ENCODE results near the gene RASL10A.
"Not testable (repeated sequence)": the region's sequence is repeated elsewhere in the genome, so short reads cannot be mapped to it uniquely, and the experiment has no call there.

RASL10A gene

DNA sequence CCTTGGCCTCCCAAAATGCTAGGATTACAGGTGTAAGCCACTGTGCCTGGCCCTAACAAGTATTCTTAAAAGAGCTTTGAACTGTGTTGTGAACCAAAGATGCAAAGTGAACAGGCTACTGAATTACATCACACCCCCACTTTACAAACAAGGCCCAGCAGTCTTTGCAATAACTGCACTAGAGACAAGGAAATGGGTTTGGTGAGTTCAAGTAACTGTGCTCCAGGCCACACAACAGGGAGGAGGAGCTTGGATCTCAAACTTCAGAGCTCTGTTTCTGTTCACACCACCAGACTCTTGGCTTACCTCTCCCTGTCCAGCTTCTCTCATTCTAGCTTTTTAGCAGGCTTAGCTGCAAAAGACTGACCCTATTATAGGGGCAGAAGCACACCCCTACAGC lies 30.4 kb upstream of the RASL10A start:
- peak; percentile 15 for DNase-seq (ENCODE audit: low read depth)
- Histone ChIP-seq H3K4me3 (ENCODE audit: low read length) (no peak overlapping the region), H3K4me1 (ENCODE audit: control insufficient read depth, insufficient read depth, low read length) (peaks cover 23% of the 10 kb centered on the region), H3K27me3 (replicated peaks; ENCODE audit: control insufficient read depth, insufficient read depth, low read length) (no peaks in the 10 kb centered on the region), H3K9ac (ENCODE audit: low read length) (peak overlapping the region; percentile 37), H3K36me3 (ENCODE audit: control insufficient read depth, insufficient read depth, low read length, severe bottlenecking) (peaks cover 57% of the 10 kb centered on the region), H3K9me3 (ENCODE audit: control insufficient read depth, low read length) (no peaks in the 10 kb centered on the region)

DNA sequence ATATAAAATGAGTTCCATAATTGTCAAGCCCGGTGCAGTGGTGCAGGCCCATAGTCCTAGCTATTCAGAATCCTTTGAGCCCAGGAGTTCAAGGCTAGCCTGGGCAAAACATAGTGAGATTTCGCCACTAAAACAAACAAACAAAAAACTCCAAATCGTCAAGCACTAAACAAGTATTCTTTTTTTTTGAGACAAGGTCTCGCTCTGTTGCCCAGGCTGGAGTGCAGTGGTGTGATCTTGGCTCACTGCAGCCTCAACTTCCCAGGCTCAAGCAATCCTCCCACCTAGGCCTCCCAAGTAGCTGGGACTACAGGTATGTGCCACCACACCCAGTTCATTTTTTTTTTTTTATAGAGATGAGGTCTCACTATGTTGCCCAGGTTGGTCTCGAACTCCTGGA lies 29.4 kb upstream of the RASL10A start:
- not testable (repeated sequence) for H3K4me3 ChIP-seq (ENCODE audit: low read length); H3K27me3 ChIP-seq (replicated peaks; ENCODE audit: control insufficient read depth, insufficient read depth, low read length); H3K9ac ChIP-seq (ENCODE audit: low read length); DNase-seq (ENCODE audit: low read depth); H3K9me3 ChIP-seq (ENCODE audit: control insufficient read depth, low read length)
- Histone ChIP-seq H3K4me1 (ENCODE audit: control insufficient read depth, insufficient read depth, low read length) (peaks cover 23% of the 10 kb centered on the region), H3K36me3 (ENCODE audit: control insufficient read depth, insufficient read depth, low read length, severe bottlenecking) (peaks cover 57% of the 10 kb centered on the region)

DNA sequence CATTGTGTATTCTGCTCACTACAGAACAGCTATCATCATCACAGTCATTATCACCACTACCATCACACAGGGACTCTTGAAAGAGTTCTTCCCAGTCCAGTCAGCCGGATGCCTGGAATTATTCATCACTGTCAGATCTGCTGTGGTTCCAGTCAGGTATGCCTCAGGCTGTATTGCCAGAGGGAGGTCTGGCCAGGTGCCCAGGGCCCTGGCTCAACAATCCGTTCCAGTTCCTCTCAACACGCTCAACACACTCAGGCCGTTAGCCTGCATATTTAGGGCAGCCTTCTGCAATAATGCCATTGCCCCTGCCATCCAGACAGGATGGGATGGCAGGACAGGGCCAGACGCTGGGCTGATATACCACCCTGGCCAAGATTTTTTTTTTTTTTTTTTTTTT lies 28.6 kb upstream of the RASL10A start:
- Histone ChIP-seq H3K9me3 (ENCODE audit: control insufficient read depth, low read length) (no peaks in the 10 kb centered on the region), H3K4me3 (ENCODE audit: low read length) (no peak overlapping the region), H3K36me3 (ENCODE audit: control insufficient read depth, insufficient read depth, low read length, severe bottlenecking) (peaks cover 55% of the 10 kb centered on the region), H3K4me1 (ENCODE audit: control insufficient read depth, insufficient read depth, low read length) (peaks cover 23% of the 10 kb centered on the region), H3K27me3 (replicated peaks; ENCODE audit: control insufficient read depth, insufficient read depth, low read length) (no peaks in the 10 kb centered on the region), H3K9ac (ENCODE audit: low read length) (no peak overlapping the region)
- peak; percentile 77 for DNase-seq (ENCODE audit: low read depth)

DNA sequence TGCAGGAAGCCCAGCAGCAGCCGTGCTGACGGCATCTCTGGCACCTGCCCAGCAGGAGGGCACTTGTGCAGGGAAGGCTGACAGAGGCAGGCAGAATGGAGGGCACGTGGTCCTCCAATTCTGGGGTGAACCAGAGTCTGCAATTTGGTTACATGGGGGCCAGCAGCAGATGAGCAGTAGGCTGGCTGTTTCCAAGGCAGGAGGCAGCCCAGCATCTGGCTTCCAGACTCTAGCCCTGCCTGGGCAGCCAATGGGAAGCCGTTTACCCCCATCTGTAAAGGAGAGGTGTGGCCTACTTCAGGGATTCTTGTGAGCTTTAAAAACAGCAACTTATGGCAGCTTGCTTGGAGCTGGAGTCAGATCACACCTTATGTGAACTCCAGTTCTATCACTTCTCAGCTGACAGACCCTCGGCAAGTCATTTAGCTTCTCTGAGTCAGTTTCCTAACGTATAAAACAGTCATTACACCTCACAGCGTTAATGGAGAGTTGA lies 27.9 kb upstream of the RASL10A start:
- Histone ChIP-seq H3K4me1 (ENCODE audit: control insufficient read depth, insufficient read depth, low read length) (peaks cover 23% of the 10 kb centered on the region), H3K36me3 (ENCODE audit: control insufficient read depth, insufficient read depth, low read length, severe bottlenecking) (peaks cover 55% of the 10 kb centered on the region), H3K27me3 (replicated peaks; ENCODE audit: control insufficient read depth, insufficient read depth, low read length) (no peaks in the 10 kb centered on the region)

GRCh38 chr22:29342577-29343312 lies 27.2 kb upstream of the RASL10A start:
- no peaks in the 10 kb centered on the region for H3K27me3 ChIP-seq (replicated peaks; ENCODE audit: control insufficient read depth, insufficient read depth, low read length)
- no peaks in the 10 kb centered on the region for H3K9me3 ChIP-seq (ENCODE audit: control insufficient read depth, low read length)
- peaks cover 21% of the 10 kb centered on the region for H3K4me1 ChIP-seq (ENCODE audit: control insufficient read depth, insufficient read depth, low read length)
- H3K9ac ChIP-seq (ENCODE audit: low read length), result no peak overlapping the region
- no peak overlapping the region for H3K4me3 ChIP-seq (ENCODE audit: low read length)
- DNase-seq (ENCODE audit: low read depth), result no peak
- H3K36me3 ChIP-seq (ENCODE audit: control insufficient read depth, insufficient read depth, low read length, severe bottlenecking), result peaks cover 55% of the 10 kb centered on the region

More for the DNA sequence above, 27.9 kb upstream of the RASL10A start:
- no peak overlapping the region for H3K4me3 ChIP-seq (ENCODE audit: low read length)
- H3K9ac ChIP-seq (ENCODE audit: low read length), result no peak overlapping the region
- H3K9me3 ChIP-seq (ENCODE audit: control insufficient read depth, low read length), result no peaks in the 10 kb centered on the region
- DNase-seq (ENCODE audit: low read depth), result peak; percentile 41

DNA sequence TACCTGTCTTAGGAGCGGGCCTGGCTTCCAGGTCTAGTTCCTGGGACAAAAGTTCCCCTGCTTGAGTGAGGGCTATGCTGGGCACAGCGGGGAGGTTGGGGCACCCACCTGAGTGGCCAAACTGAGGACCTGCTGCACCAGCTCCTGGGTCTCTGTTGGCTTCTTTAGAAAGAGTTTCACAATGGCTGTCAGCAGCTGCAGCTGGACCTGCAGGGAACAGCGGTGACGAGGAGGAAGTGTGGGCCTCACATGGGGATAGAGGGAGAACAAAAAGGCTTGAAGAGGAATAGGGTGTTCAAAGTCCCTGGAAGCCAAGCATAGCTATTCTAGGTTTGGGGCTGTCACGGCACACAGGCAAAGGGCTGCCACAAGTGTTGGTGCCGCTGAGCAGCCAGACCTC lies 26.7 kb upstream of the RASL10A start:
- H3K9me3 ChIP-seq (ENCODE audit: control insufficient read depth, low read length), result no peaks in the 10 kb centered on the region
- no peak for DNase-seq (ENCODE audit: low read depth)
- no peaks in the 10 kb centered on the region for H3K27me3 ChIP-seq (replicated peaks; ENCODE audit: control insufficient read depth, insufficient read depth, low read length)
- H3K4me3 ChIP-seq (ENCODE audit: low read length), result no peak overlapping the region
- H3K9ac ChIP-seq (ENCODE audit: low read length), result no peak overlapping the region
- peaks cover 15% of the 10 kb centered on the region for H3K4me1 ChIP-seq (ENCODE audit: control insufficient read depth, insufficient read depth, low read length)
- H3K36me3 ChIP-seq (ENCODE audit: control insufficient read depth, insufficient read depth, low read length, severe bottlenecking), result peaks cover 54% of the 10 kb centered on the region

DNA sequence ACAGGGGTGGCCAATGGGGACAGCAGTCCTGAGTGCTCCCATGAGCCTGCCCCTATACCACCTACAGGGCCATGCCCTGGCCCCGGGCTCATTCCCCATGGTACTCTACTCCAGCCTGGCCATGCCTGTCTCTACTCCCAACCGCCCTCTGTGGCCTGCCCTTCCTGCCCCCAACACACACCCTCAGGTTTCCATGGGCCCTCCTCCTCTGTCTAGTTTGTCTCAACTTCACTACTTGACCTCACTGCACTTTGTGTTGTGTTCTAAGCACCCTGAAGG lies 26.3 kb upstream of the RASL10A start:
- no peak for DNase-seq (ENCODE audit: low read depth)
- Histone ChIP-seq H3K9me3 (ENCODE audit: control insufficient read depth, low read length) (no peaks in the 10 kb centered on the region), H3K36me3 (ENCODE audit: control insufficient read depth, insufficient read depth, low read length, severe bottlenecking) (peaks cover 54% of the 10 kb centered on the region), H3K27me3 (replicated peaks; ENCODE audit: control insufficient read depth, insufficient read depth, low read length) (no peaks in the 10 kb centered on the region), H3K9ac (ENCODE audit: low read length) (no peak overlapping the region), H3K4me3 (ENCODE audit: low read length) (no peak overlapping the region), H3K4me1 (ENCODE audit: control insufficient read depth, insufficient read depth, low read length) (peaks cover 14% of the 10 kb centered on the region)

GRCh38 chr22:29341056-29341848 lies 25.8 kb upstream of the RASL10A start:
- Histone ChIP-seq H3K4me3 (ENCODE audit: low read length) (no peak overlapping the region), H3K27me3 (replicated peaks; ENCODE audit: control insufficient read depth, insufficient read depth, low read length) (no peaks in the 10 kb centered on the region), H3K4me1 (ENCODE audit: control insufficient read depth, insufficient read depth, low read length) (peaks cover 12% of the 10 kb centered on the region), H3K9ac (ENCODE audit: low read length) (no peak overlapping the region), H3K9me3 (ENCODE audit: control insufficient read depth, low read length) (no peaks in the 10 kb centered on the region), H3K36me3 (ENCODE audit: control insufficient read depth, insufficient read depth, low read length, severe bottlenecking) (peaks cover 56% of the 10 kb centered on the region)
- DNase-seq (ENCODE audit: low read depth), result no peak

DNA sequence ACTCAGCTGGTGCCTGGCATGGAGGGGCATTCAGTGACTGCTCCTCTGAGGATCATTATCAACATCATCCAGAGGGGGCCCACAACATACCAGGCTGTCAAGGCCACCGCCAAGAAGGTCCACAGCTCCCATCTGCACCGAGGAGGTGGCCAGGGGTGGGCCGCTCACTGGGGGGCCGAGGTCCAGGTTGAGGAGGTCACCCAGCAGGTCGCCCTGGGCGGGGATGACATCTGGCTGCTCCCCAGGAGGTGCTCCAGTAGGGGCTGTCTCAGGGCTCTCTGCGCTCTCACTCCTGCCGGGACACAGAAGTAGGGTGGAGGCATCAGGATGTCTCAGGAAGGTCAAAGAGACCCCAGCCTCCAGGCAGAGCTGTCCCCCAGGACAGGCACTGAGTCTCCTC lies 25.1 kb upstream of the RASL10A start:
- Histone ChIP-seq H3K9me3 (ENCODE audit: control insufficient read depth, low read length) (no peaks in the 10 kb centered on the region), H3K36me3 (ENCODE audit: control insufficient read depth, insufficient read depth, low read length, severe bottlenecking) (peaks cover 62% of the 10 kb centered on the region), H3K27me3 (replicated peaks; ENCODE audit: control insufficient read depth, insufficient read depth, low read length) (no peaks in the 10 kb centered on the region), H3K9ac (ENCODE audit: low read length) (no peak overlapping the region), H3K4me1 (ENCODE audit: control insufficient read depth, insufficient read depth, low read length) (peaks cover 7% of the 10 kb centered on the region), H3K4me3 (ENCODE audit: low read length) (no peak overlapping the region)
- DNase-seq (ENCODE audit: low read depth), result no peak

GRCh38 chr22:29339381-29340235 lies 24.1 kb upstream of the RASL10A start:
- Histone ChIP-seq H3K36me3 (ENCODE audit: control insufficient read depth, insufficient read depth, low read length, severe bottlenecking) (peaks cover 65% of the 10 kb centered on the region), H3K9ac (ENCODE audit: low read length) (no peak overlapping the region), H3K9me3 (ENCODE audit: control insufficient read depth, low read length) (no peaks in the 10 kb centered on the region)

GRCh38 chr22:29338398-29338797 lies 22.9 kb upstream of the RASL10A start:
- Histone ChIP-seq H3K4me1 (ENCODE audit: control insufficient read depth, insufficient read depth, low read length) (peaks cover 7% of the 10 kb centered on the region), H3K9me3 (ENCODE audit: control insufficient read depth, low read length) (no peaks in the 10 kb centered on the region), H3K9ac (ENCODE audit: low read length) (no peak overlapping the region), H3K36me3 (ENCODE audit: control insufficient read depth, insufficient read depth, low read length, severe bottlenecking) (peaks cover 71% of the 10 kb centered on the region), H3K27me3 (replicated peaks; ENCODE audit: control insufficient read depth, insufficient read depth, low read length) (no peaks in the 10 kb centered on the region), H3K4me3 (ENCODE audit: low read length) (no peak overlapping the region)
- no peak for DNase-seq (ENCODE audit: low read depth)

More at GRCh38 chr22:29339381-29340235, 24.1 kb upstream of the RASL10A start:
- Histone ChIP-seq H3K4me3 (ENCODE audit: low read length) (no peak overlapping the region), H3K4me1 (ENCODE audit: control insufficient read depth, insufficient read depth, low read length) (peaks cover 7% of the 10 kb centered on the region), H3K27me3 (replicated peaks; ENCODE audit: control insufficient read depth, insufficient read depth, low read length) (no peaks in the 10 kb centered on the region)
- no peak for DNase-seq (ENCODE audit: low read depth)
